NB4 (cell line): ENCODE data around the gene CST9.

Source experiments
- DNase-seq: peaks from one replicate; pipeline ENCODE4 v3.0.0; 2010; ENCODE audit warnings: low read depth
- H3K4me3 ChIP-seq: one replicate; pipeline ENCODE4 v1.5.1; 2011; ENCODE audit warnings: mild to moderate bottlenecking, low read depth, low read length, moderate library complexity
- CTCF ChIP-seq: IDR thresholded peaks from one replicate; pipeline ENCODE4 v1.5.1; 2012; ENCODE audit warnings: low read depth, low read length
- MAX ChIP-seq: IDR thresholded peaks from 2 replicates; pipeline ENCODE4 v1.6.1; 2011; ENCODE audit warnings: low read depth, low read length
- MYC ChIP-seq: IDR thresholded peaks from 2 replicates; pipeline ENCODE4 v1.6.1; 2011; ENCODE audit warnings: low read depth, low read length
- POLR2A ChIP-seq: IDR thresholded peaks from 2 replicates; pipeline ENCODE4 v1.6.1; 2011; ENCODE audit warnings: mild to moderate bottlenecking; ENCODE audit not compliant: insufficient read length; ENCODE audit errors: extremely low read depth

The CST9 gene

GRCh38 chr20:23588434-23589403 is 17.0 kb downstream of the CST9 start:
- no peak overlapping the region for H3K4me3 ChIP-seq
- no peak for TF ChIP-seq MAX
- no peak for TF ChIP-seq POLR2A
- no peak for TF ChIP-seq CTCF
- TF ChIP-seq MYC, result no peak
- DNase-seq, result no peak

GRCh38 chr20:23587631-23588030 is 18.1 kb downstream of the CST9 start:
- TF ChIP-seq POLR2A (no peak), CTCF (no peak), MAX (no peak), MYC (no peak)
- no peak overlapping the region for H3K4me3 ChIP-seq
- no peak for DNase-seq

- H3K4me3 ChIP-seq, result no peak overlapping the region
- no peak for DNase-seq
- TF ChIP-seq POLR2A (no peak), CTCF (no peak), MAX (no peak), MYC (no peak)
Observed at GRCh38 chr20:23586735-23587525, 18.8 kb downstream of the CST9 start.

- no peak for DNase-seq
- H3K4me3 ChIP-seq, result no peak overlapping the region
- TF ChIP-seq POLR2A (no peak), MAX (no peak), MYC (no peak), CTCF (no peak)
Observed at GRCh38 chr20:23585808-23586734, 19.6 kb downstream of the CST9 start.

- no peak for DNase-seq
- H3K4me3 ChIP-seq, result no peak overlapping the region
- TF ChIP-seq MYC (no peak), POLR2A (no peak), MAX (no peak), CTCF (no peak)
Observed at GRCh38 chr20:23585449-23585807, 20.3 kb downstream of the CST9 start.
